ENCODE measurements around the gene TP53I13. TPM values are rescaled to one million over a fixed set of nuclear protein-coding genes. Genes with fewer than 3 reads are reported as not detected.

TP53I13 gene
- total and polyA plus RNA-seq, 2 of the 13 experiments (the other 11 are each of a cell fraction or from before 2014, with no cell fraction given) = 16.9 to 25.7 TPM

DNA sequence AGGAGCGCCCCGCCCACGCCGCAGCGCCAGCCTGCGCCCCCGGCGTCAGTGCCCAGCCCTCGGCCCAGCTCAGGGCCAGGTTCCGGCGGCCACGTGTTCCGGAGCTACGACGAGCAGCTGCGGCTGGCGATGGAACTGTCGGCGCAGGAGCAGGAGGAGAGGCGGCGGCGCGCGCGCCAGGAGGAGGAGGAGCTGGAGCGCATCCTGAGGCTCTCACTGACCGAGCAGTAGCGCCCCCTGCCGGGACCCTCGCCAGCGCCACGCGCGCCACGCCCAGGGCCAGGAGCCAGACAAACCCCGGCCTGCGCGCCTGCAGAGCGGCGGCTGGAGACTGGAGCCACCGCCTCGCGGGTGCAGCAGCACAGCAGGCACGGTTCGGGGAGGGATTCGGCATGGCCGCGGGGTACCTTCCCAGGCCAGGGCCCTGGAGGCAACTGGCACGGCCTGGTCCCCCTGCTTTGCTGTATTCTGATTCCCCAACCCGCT, 44.9 kb downstream of the TP53I13 start (continued):
- TF ChIP-seq, protein P1, sequence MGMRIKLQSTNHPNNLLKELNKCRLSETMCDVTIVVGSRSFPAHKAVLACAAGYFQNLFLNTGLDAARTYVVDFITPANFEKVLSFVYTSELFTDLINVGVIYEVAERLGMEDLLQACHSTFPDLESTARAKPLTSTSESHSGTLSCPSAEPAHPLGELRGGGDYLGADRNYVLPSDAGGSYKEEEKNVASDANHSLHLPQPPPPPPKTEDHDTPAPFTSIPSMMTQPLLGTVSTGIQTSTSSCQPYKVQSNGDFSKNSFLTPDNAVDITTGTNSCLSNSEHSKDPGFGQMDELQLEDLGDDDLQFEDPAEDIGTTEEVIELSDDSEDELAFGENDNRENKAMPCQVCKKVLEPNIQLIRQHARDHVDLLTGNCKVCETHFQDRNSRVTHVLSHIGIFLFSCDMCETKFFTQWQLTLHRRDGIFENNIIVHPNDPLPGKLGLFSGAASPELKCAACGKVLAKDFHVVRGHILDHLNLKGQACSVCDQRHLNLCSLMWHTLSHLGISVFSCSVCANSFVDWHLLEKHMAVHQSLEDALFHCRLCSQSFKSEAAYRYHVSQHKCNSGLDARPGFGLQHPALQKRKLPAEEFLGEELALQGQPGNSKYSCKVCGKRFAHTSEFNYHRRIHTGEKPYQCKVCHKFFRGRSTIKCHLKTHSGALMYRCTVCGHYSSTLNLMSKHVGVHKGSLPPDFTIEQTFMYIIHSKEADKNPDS (CRISPR knock-in tag; IDR thresholded peaks at IDR 0.05) = no peak
- TF ChIP-seq ZNF232 (CRISPR knock-in tag; IDR thresholded peaks at IDR 0.05; ENCODE audit: borderline replicate concordance) (peak; percentile 68; the same call in 1 of the 2 replicates), CREB1 (IDR thresholded peaks at IDR 0.05) (no peak), CREB1 (CRISPR knock-in tag; IDR thresholded peaks at IDR 0.05) (no peak), EEA1 (CRISPR knock-in tag; IDR thresholded peaks at IDR 0.05; ENCODE audit: borderline replicate concordance) (peak; percentile 81; the same call in 1 of the 2 replicates), SATB2 (CRISPR knock-in tag; IDR thresholded peaks at IDR 0.05) (no peak), SIX4 (CRISPR knock-in tag; IDR thresholded peaks at IDR 0.05) (no peak), ZFP82 (CRISPR knock-in tag; IDR thresholded peaks at IDR 0.05; ENCODE audit: borderline replicate concordance) (no peak), KAT2B (IDR thresholded peaks at IDR 0.05; ENCODE audit: borderline replicate concordance, low read depth, low read length) (no peak), ZNF234 (CRISPR knock-in tag; conservative IDR thresholded peaks at IDR 0.05) (peak; percentile 83; the same call in 1 of the 2 replicates), RBFOX2 (IDR thresholded peaks at IDR 0.05; ENCODE audit: low read depth, low read length) (peak; percentile 60; the same call in 1 of the 2 replicates), POLR2AphosphoS2 (IDR thresholded peaks at IDR 0.05; ENCODE audit: low read depth, low read length) (no peak), KDM5A (IDR thresholded peaks at IDR 0.05; ENCODE audit: borderline replicate concordance, low read length) (no peak), RAD21 (CRISPR knock-in tag; IDR thresholded peaks at IDR 0.05) (peak; percentile 80), ZBTB21 (CRISPR knock-in tag; IDR thresholded peaks at IDR 0.05) (no peak), KAT7 (CRISPR knock-in tag; IDR thresholded peaks at IDR 0.05; ENCODE audit: borderline replicate concordance) (peak; percentile 69; the same call in 1 of the 2 replicates)
- TF ChIP-seq, protein P2, sequence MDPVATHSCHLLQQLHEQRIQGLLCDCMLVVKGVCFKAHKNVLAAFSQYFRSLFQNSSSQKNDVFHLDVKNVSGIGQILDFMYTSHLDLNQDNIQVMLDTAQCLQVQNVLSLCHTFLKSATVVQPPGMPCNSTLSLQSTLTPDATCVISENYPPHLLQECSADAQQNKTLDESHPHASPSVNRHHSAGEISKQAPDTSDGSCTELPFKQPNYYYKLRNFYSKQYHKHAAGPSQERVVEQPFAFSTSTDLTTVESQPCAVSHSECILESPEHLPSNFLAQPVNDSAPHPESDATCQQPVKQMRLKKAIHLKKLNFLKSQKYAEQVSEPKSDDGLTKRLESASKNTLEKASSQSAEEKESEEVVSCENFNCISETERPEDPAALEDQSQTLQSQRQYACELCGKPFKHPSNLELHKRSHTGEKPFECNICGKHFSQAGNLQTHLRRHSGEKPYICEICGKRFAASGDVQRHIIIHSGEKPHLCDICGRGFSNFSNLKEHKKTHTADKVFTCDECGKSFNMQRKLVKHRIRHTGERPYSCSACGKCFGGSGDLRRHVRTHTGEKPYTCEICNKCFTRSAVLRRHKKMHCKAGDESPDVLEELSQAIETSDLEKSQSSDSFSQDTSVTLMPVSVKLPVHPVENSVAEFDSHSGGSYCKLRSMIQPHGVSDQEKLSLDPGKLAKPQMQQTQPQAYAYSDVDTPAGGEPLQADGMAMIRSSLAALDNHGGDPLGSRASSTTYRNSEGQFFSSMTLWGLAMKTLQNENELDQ (CRISPR knock-in tag; IDR thresholded peaks at IDR 0.05; ENCODE audit: borderline replicate concordance) = 0 out of 2 replicates have a peak, but pooled peaks have one; percentile 43
- TF ChIP-seq, protein P3, sequence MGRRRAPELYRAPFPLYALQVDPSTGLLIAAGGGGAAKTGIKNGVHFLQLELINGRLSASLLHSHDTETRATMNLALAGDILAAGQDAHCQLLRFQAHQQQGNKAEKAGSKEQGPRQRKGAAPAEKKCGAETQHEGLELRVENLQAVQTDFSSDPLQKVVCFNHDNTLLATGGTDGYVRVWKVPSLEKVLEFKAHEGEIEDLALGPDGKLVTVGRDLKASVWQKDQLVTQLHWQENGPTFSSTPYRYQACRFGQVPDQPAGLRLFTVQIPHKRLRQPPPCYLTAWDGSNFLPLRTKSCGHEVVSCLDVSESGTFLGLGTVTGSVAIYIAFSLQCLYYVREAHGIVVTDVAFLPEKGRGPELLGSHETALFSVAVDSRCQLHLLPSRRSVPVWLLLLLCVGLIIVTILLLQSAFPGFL (CRISPR knock-in tag; IDR thresholded peaks at IDR 0.05) = no peak
- TF ChIP-seq, protein P4, sequence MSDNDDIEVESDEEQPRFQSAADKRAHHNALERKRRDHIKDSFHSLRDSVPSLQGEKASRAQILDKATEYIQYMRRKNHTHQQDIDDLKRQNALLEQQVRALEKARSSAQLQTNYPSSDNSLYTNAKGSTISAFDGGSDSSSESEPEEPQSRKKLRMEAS (IDR thresholded peaks at IDR 0.05) = peak; percentile 98
- TF ChIP-seq, protein P5, sequence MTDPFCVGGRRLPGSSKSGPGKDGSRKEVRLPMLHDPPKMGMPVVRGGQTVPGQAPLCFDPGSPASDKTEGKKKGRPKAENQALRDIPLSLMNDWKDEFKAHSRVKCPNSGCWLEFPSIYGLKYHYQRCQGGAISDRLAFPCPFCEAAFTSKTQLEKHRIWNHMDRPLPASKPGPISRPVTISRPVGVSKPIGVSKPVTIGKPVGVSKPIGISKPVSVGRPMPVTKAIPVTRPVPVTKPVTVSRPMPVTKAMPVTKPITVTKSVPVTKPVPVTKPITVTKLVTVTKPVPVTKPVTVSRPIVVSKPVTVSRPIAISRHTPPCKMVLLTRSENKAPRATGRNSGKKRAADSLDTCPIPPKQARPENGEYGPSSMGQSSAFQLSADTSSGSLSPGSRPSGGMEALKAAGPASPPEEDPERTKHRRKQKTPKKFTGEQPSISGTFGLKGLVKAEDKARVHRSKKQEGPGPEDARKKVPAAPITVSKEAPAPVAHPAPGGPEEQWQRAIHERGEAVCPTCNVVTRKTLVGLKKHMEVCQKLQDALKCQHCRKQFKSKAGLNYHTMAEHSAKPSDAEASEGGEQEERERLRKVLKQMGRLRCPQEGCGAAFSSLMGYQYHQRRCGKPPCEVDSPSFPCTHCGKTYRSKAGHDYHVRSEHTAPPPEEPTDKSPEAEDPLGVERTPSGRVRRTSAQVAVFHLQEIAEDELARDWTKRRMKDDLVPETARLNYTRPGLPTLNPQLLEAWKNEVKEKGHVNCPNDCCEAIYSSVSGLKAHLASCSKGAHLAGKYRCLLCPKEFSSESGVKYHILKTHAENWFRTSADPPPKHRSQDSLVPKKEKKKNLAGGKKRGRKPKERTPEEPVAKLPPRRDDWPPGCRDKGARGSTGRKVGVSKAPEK (CRISPR knock-in tag; IDR thresholded peaks at IDR 0.05; ENCODE audit: borderline replicate concordance) = no peak

Data from HepG2 (cell line).